D721Med (cell line): Measurements from ENCODE around the gene RNF215.
"Not testable (repeated sequence)": the region's sequence is repeated elsewhere in the genome, so short reads cannot be mapped to it uniquely, and the experiment has no call there.

Experiments used
- DNase-seq: peaks from one replicate; pipeline ENCODE4 v3.0.0; 2011; ENCODE audit warnings: low spot score; ENCODE audit not compliant: insufficient read length
- FAIRE-seq: peaks from 2 replicates; lab custom pipeline; 2011; peaks lifted over from hg19 to GRCh38; lab: Jason Lieb, UNC
- TF ChIP-seq, protein P1 (sequence below): IDR thresholded peaks from 2 replicates; pipeline ENCODE4 v1.5.1; 2012; ENCODE audit warnings: mild to moderate bottlenecking, control low read depth; ENCODE audit not compliant: insufficient read depth; ENCODE audit errors: missing control alignments

Gene RNF215

DNA sequence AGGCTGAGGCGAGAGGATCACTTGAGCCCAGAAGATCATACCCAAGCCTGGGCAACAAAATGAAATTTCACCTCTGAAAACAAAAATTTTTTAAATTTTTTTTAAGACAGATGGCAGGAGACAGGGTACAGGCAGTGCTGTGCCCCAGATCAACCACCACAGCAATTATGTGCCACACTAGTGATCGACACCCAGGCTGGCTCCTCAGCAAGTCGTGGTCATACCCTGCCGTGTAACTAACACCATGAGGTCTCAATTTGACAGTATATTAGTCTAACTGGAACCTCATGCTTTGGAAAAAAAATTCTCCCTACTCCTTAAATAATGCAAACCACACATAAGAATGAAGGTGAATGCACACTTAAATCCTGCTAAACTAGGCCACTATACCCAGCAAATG lies 38.8 kb downstream of the RNF215 start:
- TF ChIP-seq, protein P1, sequence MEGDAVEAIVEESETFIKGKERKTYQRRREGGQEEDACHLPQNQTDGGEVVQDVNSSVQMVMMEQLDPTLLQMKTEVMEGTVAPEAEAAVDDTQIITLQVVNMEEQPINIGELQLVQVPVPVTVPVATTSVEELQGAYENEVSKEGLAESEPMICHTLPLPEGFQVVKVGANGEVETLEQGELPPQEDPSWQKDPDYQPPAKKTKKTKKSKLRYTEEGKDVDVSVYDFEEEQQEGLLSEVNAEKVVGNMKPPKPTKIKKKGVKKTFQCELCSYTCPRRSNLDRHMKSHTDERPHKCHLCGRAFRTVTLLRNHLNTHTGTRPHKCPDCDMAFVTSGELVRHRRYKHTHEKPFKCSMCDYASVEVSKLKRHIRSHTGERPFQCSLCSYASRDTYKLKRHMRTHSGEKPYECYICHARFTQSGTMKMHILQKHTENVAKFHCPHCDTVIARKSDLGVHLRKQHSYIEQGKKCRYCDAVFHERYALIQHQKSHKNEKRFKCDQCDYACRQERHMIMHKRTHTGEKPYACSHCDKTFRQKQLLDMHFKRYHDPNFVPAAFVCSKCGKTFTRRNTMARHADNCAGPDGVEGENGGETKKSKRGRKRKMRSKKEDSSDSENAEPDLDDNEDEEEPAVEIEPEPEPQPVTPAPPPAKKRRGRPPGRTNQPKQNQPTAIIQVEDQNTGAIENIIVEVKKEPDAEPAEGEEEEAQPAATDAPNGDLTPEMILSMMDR, result no peak
- no peak for DNase-seq
- FAIRE-seq, result no peak

GRCh38 chr22:30347255-30347892 lies 39.8 kb downstream of the RNF215 start:
- TF ChIP-seq, protein P1, result no peak
- DNase-seq (no peak), FAIRE-seq (no peak)

GRCh38 chr22:30344447-30345200 lies 42.6 kb downstream of the RNF215 start:
- TF ChIP-seq, protein P1, result no peak
- DNase-seq, result no peak
- FAIRE-seq, result no peak

GRCh38 chr22:30340911-30341685 lies 46.1 kb downstream of the RNF215 start:
- no peak for FAIRE-seq
- TF ChIP-seq, protein P1, result no peak
- no peak for DNase-seq

DNA sequence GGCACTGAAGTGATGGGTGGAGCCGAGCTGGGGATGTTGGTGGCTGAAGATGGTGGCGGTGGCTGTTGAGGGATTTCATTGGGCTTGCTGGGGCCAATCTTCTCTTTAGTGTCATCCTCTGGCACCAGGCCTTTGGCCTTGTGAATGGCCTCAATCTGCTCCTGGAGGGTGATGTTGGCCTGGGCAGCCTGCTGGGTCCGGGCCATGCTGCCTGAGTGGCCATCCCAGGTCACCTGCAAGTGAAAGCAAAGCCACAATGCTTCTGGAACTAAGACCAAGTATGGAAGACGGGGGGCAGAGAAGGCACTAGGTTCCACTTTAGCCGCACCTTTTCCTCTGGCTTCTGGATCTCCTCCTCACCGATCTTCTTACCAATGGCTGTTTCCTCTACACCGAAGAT lies 48.4 kb downstream of the RNF215 start:
- FAIRE-seq, result no peak
- DNase-seq, result no peak
- TF ChIP-seq, protein P1, result no peak

DNA sequence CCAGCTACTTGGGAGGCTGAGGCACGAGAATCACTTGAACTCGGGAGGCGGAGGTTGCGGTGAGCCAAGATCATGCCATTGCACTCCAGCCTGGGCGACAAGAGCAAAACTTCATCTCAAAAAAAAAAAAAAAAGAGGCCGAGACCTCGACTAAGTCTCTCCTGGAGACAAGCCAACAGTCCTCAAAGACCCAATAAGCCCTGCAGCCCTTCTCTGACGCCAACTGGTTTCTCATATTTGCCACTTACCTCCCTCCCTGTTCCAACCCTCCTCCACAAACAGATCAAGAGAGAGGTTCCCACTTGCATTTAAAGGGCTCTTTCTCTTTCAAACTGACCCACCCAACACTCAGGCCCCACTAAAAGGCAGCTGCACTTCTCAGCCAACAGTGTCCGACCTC lies 48.9 kb downstream of the RNF215 start:
- FAIRE-seq, DNase-seq: not testable (repeated sequence)

GRCh38 chr22:30337461-30337778 lies 49.8 kb downstream of the RNF215 start:
- no peak for DNase-seq
- no peak for FAIRE-seq
- TF ChIP-seq, protein P1, result no peak
